ENCODE results near the gene SST. TPM values are rescaled to one million over a fixed set of nuclear protein-coding genes. Genes with fewer than 3 reads are reported as not detected.

SST gene
- total and polyA plus RNA-seq, 2 of the 13 experiments (the other 11 are each of a cell fraction or from before 2014, with no cell fraction given): not detected

DNA sequence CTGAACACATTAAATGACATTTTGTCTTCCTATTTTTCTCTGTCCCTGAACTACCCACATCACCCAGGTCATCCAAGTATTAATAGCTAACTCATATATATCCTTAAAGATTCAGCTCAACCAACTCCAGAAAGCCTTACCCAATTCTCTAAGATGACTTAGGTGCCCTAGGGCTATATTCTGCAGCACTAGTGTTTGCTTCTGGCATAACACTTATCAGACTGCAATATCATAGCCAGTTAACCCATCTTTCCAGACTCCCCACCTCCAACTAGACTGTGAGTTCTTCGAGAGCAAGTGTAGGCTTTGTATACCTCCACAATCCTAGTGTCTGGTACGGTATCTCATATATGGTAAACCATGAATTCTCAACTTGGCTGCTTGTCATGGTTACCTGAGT, 50.7 kb downstream of the SST start:
- ChIA-PET POLR2A (no interaction called here), CTCF (ENCODE audit: low intra/inter-chr PET ratio, low total read pairs) (no interaction called here)
- 14% methylated on average over 2 of the region's 2 CpGs for WGBS (ENCODE audit: low lambda C conversion rate)
- H3K27ac ChIP-seq (ENCODE audit: extremely low read length, insufficient read depth, low read length): no peak overlapping the region
- no peak for ATAC-seq
- H3K4me1 ChIP-seq (ENCODE audit: insufficient read depth, low read length): no peaks in the 10 kb centered on the region
- no peaks in the 10 kb centered on the region for H3K79me2 ChIP-seq (ENCODE audit: insufficient read depth, low read length)
- DNase-seq (ENCODE audit: low spot score): no peak
- H3K4me2 ChIP-seq (ENCODE audit: low read depth, low read length): no peak overlapping the region
- no peaks in the 10 kb centered on the region for H3K36me3 ChIP-seq (replicated peaks in 1 of 2; ENCODE audit: control insufficient read depth in 1 of 2, insufficient read depth in 2 of 2, low read length in 2 of 2)
- H3K9ac ChIP-seq (ENCODE audit: insufficient read depth, low read depth, low read length): no peak overlapping the region
- no peak for FAIRE-seq
- no peak overlapping the region for H3K4me3 ChIP-seq (replicated peaks in 1 of 3; ENCODE audit: insufficient read depth in 1 of 3, low read depth in 2 of 3, low read length in 3 of 3)
- no TSS peak for BruUV-seq (replicated peaks)
- no peak overlapping the region for H2AFZ ChIP-seq (ENCODE audit: low read length)
- TF ChIP-seq RFXAP (CRISPR knock-in tag; IDR thresholded peaks at IDR 0.05; ENCODE audit: borderline replicate concordance) (no peak), ZSCAN12 (CRISPR knock-in tag; IDR thresholded peaks at IDR 0.05) (no peak), GTF2F1 (IDR thresholded peaks at IDR 0.05; ENCODE audit: low read length) (no peak), ZNF615 (CRISPR knock-in tag; IDR thresholded peaks at IDR 0.05; ENCODE audit: borderline replicate concordance) (no peak), RORA (CRISPR knock-in tag; IDR thresholded peaks at IDR 0.05) (no peak), JUND (CRISPR knock-in tag; IDR thresholded peaks at IDR 0.05) (no peak), PLRG1 (conservative IDR thresholded peaks at IDR 0.05) (no peak), NFATC3 (CRISPR knock-in tag; IDR thresholded peaks at IDR 0.05) (no peak), NFE2L2 (IDR thresholded peaks at IDR 0.05; ENCODE audit: low read length) (no peak), ZKSCAN5 (CRISPR knock-in tag; IDR thresholded peaks at IDR 0.05) (no peak), XRCC5 (optimal IDR thresholded peaks at IDR 0.05; ENCODE audit: low read length) (no peak), ZBTB20 (CRISPR knock-in tag; IDR thresholded peaks at IDR 0.05; ENCODE audit: borderline replicate concordance, low read depth) (no peak), NFIC (IDR thresholded peaks at IDR 0.05; ENCODE audit: low read length) (no peak), NFE2 (CRISPR knock-in tag; IDR thresholded peaks at IDR 0.05) (no peak)
- TF ChIP-seq, protein P1, sequence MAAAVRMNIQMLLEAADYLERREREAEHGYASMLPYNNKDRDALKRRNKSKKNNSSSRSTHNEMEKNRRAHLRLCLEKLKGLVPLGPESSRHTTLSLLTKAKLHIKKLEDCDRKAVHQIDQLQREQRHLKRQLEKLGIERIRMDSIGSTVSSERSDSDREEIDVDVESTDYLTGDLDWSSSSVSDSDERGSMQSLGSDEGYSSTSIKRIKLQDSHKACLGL (CRISPR knock-in tag; IDR thresholded peaks at IDR 0.05): no peak
- TF ChIP-seq, protein P2, sequence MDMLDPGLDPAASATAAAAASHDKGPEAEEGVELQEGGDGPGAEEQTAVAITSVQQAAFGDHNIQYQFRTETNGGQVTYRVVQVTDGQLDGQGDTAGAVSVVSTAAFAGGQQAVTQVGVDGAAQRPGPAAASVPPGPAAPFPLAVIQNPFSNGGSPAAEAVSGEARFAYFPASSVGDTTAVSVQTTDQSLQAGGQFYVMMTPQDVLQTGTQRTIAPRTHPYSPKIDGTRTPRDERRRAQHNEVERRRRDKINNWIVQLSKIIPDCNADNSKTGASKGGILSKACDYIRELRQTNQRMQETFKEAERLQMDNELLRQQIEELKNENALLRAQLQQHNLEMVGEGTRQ (IDR thresholded peaks at IDR 0.05; ENCODE audit: low read depth, low read length): no peak
- TF ChIP-seq, protein P2 (CRISPR knock-in tag; IDR thresholded peaks at IDR 0.05; ENCODE audit: borderline replicate concordance): no peak
- TF ChIP-seq, protein P3, sequence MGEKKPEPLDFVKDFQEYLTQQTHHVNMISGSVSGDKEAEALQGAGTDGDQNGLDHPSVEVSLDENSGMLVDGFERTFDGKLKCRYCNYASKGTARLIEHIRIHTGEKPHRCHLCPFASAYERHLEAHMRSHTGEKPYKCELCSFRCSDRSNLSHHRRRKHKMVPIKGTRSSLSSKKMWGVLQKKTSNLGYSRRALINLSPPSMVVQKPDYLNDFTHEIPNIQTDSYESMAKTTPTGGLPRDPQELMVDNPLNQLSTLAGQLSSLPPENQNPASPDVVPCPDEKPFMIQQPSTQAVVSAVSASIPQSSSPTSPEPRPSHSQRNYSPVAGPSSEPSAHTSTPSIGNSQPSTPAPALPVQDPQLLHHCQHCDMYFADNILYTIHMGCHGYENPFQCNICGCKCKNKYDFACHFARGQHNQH (CRISPR knock-in tag; IDR thresholded peaks at IDR 0.05): no peak
- no peaks in the 10 kb centered on the region for H3K27me3 ChIP-seq (ENCODE audit: control insufficient read depth in 1 of 2, insufficient read depth in 2 of 2, low read length in 2 of 2)
- no peaks in the 10 kb centered on the region for H4K20me1 ChIP-seq (ENCODE audit: insufficient read depth, low read length)
- in situ Hi-C loops (cut with HindIII; ENCODE audit: extremely low pct_ligation_motif_present, low pct_unique_long_range_greater_than_20kb) (loop anchor here (5.0 kb wide), 1 partner anchor 58 kb away; no protein-coding TSS in a partner anchor), intact Hi-C loops (cut with micrococcal nuclease; ENCODE audit: unreplicated experiment) (loop anchor here (5.0 kb wide), 1 partner anchor 1528 kb away; no protein-coding TSS in a partner anchor)
- H3K9me3 ChIP-seq (ENCODE audit: low read length): no peaks in the 10 kb centered on the region

All from HepG2 (cell line).